T-helper 2 cell treated with Interferon-gamma antibody and Interleukin-4, amounts not matched to agents 100 ng/mL and 5 ng/mL, for 36 hours (primary cell): ENCODE measurements around the gene RASSF10. TPM values are rescaled to one million over a fixed set of nuclear protein-coding genes. Genes with fewer than 3 reads are reported as not detected.

Experiments used
- intact Hi-C: fragments of 100-400 bp; cut with micrococcal nuclease; formaldehyde crosslinking; loops from one replicate; pipeline ENCODE4 v1.15.1; 2023
- total RNA-seq: library from RNA; stranded (reverse); gene quantifications from 2 replicates; pipeline ENCODE4 v1.2.3, GENCODE V29; 2022

The RASSF10 gene
- total RNA-seq, 1 donor from 2014 or later: not detected

- intact Hi-C loops: no loop called here
Observed at GRCh38 chr11:13053255-13053917, 44.3 kb downstream of the RASSF10 start.

- intact Hi-C loops: no loop called here
Observed at GRCh38 chr11:13054278-13054677, 45.2 kb downstream of the RASSF10 start.

GRCh38 chr11:13055200-13055599 is 46.1 kb downstream of the RASSF10 start:
- intact Hi-C loops: no loop called here

GRCh38 chr11:13061294-13061990 is 52.3 kb downstream of the RASSF10 start:
- intact Hi-C loops: no loop called here
